Type B pancreatic cell (in vitro differentiated cells): Measurements from ENCODE around the gene SBF1. TPM values are rescaled to one million over a fixed set of nuclear protein-coding genes. Genes with fewer than 3 reads are reported as not detected.

Experiments
- DNase-seq: peaks from one replicate; pipeline ENCODE4 v3.0.0; 2021; ENCODE audit warnings: mixed read lengths; ENCODE audit not compliant: unreplicated experiment; ENCODE audit errors: extremely low spot score
- H3K27ac Mint-ChIP-seq: 2 replicates; pipeline ENCODE4 v1.8.0; 2021; ENCODE audit warnings: mild to moderate bottlenecking, mixed read lengths
- H3K27me3 Mint-ChIP-seq: 2 replicates; pipeline ENCODE4 v1.8.0; 2021; ENCODE audit warnings: mixed read lengths
- H3K36me3 Mint-ChIP-seq: 2 replicates; pipeline ENCODE4 v1.8.0; 2021; ENCODE audit warnings: mixed read lengths
- H3K4me1 Mint-ChIP-seq: one replicate; pipeline ENCODE4 v1.8.0; 2021; ENCODE audit warnings: mixed read lengths; ENCODE audit not compliant: unreplicated experiment
- H3K4me3 Mint-ChIP-seq: 2 replicates; pipeline ENCODE4 v1.8.0; 2021; ENCODE audit warnings: mild to moderate bottlenecking, mixed read lengths
- H3K9me3 Mint-ChIP-seq: 2 replicates; pipeline ENCODE4 v1.8.0; 2021; ENCODE audit warnings: mixed read lengths
- CTCF ChIP-seq: fragments of 200-600 bp; sonication (generic); conservative IDR thresholded peaks from 2 replicates; pipeline ENCODE4 v1.5.0; 2021; ENCODE audit warnings: antibody characterized with exemption, mild to moderate bottlenecking
- total RNA-seq: library from RNA; stranded (reverse); gene quantifications from 2 replicates; pipeline ENCODE4 v1.2.1, GENCODE V29; 2021; ENCODE audit warnings: low replicate concordance

SBF1 gene
- total RNA-seq, 1 donor from 2014 or later: 119 TPM

GRCh38 chr22:50425179-50425916 is 49.5 kb downstream of the SBF1 start:
- TF ChIP-seq CTCF: no peak
- H3K4me3 Mint-ChIP-seq: no peak overlapping the region
- H3K27me3 Mint-ChIP-seq: no peaks in the 10 kb centered on the region
- H3K27ac Mint-ChIP-seq: no peak overlapping the region
- H3K9me3 Mint-ChIP-seq: no peaks in the 10 kb centered on the region
- no peak for DNase-seq
- H3K4me1 Mint-ChIP-seq: no peaks in the 10 kb centered on the region
- peaks cover 20% of the 10 kb centered on the region for H3K36me3 Mint-ChIP-seq

DNA sequence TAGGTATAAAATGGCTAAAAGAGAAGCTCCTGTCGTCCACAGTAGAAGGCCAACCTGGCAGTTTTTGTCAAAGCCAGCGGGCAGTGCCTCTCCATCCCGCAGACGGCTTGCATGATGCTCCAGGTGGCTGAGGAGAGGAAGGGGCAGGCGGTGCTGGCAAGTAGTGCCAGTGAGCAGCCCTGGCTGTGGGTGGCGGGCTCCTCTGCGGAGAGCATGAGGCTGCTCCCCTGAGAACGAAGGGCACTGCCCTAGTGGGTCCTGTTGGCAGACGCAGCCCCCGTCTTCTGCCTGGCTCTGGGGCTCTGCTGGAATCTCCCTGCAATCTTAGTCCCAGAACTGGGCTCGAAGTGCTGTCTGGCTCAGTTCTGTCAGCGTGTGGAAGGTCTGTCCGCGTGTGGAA is 50.9 kb downstream of the SBF1 start:
- TF ChIP-seq CTCF: no peak
- no peak for DNase-seq
- H3K9me3 Mint-ChIP-seq: no peaks in the 10 kb centered on the region
- H3K36me3 Mint-ChIP-seq: peaks cover 16% of the 10 kb centered on the region
- no peak overlapping the region for H3K4me3 Mint-ChIP-seq
- H3K27me3 Mint-ChIP-seq: no peaks in the 10 kb centered on the region
- H3K27ac Mint-ChIP-seq: no peak overlapping the region
- H3K4me1 Mint-ChIP-seq: no peaks in the 10 kb centered on the region

DNA sequence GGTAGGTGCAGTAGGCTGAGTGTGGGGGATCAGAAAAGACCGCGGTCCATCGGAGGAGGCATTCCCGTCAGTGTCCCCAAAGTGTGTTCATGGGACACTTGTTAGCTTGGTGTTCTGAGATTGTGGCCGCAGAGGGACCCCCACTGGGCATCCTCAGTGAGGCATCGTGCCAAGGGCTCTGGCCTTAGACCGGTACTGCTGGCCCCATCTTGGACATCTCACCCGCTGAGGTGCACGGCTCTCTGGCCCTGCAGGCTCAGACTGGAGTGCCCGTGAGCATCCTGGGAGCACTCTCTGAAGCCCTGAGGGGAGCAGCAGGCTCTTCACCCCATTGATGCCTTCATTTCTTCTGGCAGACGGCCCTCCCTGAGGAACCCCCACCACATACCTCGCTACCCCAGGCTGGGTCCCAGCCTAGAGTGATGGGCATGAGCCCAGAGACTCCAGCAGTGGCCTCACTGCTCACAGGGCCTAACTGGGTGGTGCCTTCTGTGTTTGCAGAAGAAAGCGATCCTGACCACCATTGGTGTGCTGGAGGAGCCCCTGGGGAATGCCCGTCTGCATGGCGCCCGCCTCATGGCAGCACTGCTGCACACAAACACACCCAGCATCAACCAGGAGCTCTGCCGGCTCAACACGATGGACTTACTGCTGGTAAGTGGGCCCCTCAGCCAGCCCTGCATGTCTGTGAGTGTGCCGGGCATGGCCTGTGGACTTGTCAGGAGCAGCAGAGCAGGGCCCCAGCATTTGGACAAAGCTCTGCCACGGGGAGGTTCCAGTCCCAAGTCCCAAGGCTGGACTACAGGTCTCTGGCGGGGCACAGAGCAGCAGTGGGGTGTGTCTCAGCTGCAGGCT is 51.6 kb downstream of the SBF1 start:
- Mint-ChIP-seq H3K4me1 (no peaks in the 10 kb centered on the region), H3K36me3 (peaks cover 15% of the 10 kb centered on the region), H3K4me3 (no peak overlapping the region), H3K27me3 (no peaks in the 10 kb centered on the region), H3K9me3 (no peaks in the 10 kb centered on the region), H3K27ac (no peak overlapping the region)
- DNase-seq: no peak
- TF ChIP-seq CTCF: no peak

GRCh38 chr22:50422046-50422445 is 52.8 kb downstream of the SBF1 start:
- Mint-ChIP-seq H3K4me1 (no peaks in the 10 kb centered on the region), H3K36me3 (peaks cover 13% of the 10 kb centered on the region), H3K27ac (no peak overlapping the region), H3K27me3 (no peaks in the 10 kb centered on the region), H3K4me3 (no peak overlapping the region), H3K9me3 (no peaks in the 10 kb centered on the region)
- no peak for DNase-seq
- TF ChIP-seq CTCF: no peak

- peaks cover 11% of the 10 kb centered on the region for H3K36me3 Mint-ChIP-seq
- no peak overlapping the region for H3K27ac Mint-ChIP-seq
- H3K27me3 Mint-ChIP-seq: no peaks in the 10 kb centered on the region
- H3K4me3 Mint-ChIP-seq: no peak overlapping the region
- no peaks in the 10 kb centered on the region for H3K4me1 Mint-ChIP-seq
- no peak for TF ChIP-seq CTCF
- DNase-seq: no peak
- H3K9me3 Mint-ChIP-seq: no peaks in the 10 kb centered on the region
Measured at GRCh38 chr22:50420581-50420980, 54.3 kb downstream of the SBF1 start.
